CD4-positive, alpha-beta T cell (primary cell): ENCODE measurements around the gene TENM4. TPM values are rescaled to one million over a fixed set of nuclear protein-coding genes. Genes with fewer than 3 reads are reported as not detected.

ENCODE experiments used
- ATAC-seq: fragments of 200-7000 bp; cut with Tn5 transposase; one replicate; pipeline ENCODE4 v1.10.0; 2022; ENCODE audit warnings: mild to moderate bottlenecking; ENCODE audit not compliant: poor library complexity
- CTCF ChIA-PET: fragments of 350-600 bp; sonication (Branson Sonifier 250); formaldehyde crosslinking; loops from one replicate; lab custom pipeline; 2021; ENCODE audit warnings: antibody characterized with exemption, inconsistent platforms; lab: Charles Lee
- POLR2A ChIA-PET: fragments of 350-600 bp; sonication (Branson Sonifier 250); formaldehyde crosslinking; loops from one replicate; lab custom pipeline; 2021; ENCODE audit warnings: antibody characterized with exemption, inconsistent platforms; lab: Charles Lee
- DNase-seq, 14 experiments: peaks; one replicate each; pipeline ENCODE4 v3.0.0-alpha.2; 2013 to 2020; ENCODE audit warnings: mixed read lengths in 2 of 14
- H3K27ac ChIP-seq, 2 donors: one replicate each; pipeline versions ENCODE4 v1.5.1 to v1.7.0; 2013; ENCODE audit warnings: low read length in 2 of 2, low read depth in 1 of 2, mild to moderate bottlenecking in 1 of 2
- H3K27me3 ChIP-seq, 2 experiments: 1 replicate in 1 of 2; 2 replicates in 1 of 2; pipeline versions ENCODE4 v1.6.1 to v1.7.0; 2013; ENCODE audit warnings: low read length in 2 of 2, control low read depth in 1 of 2, mild to moderate bottlenecking in 1 of 2, moderate library complexity in 1 of 2; ENCODE audit not compliant: insufficient read depth in 2 of 2, control insufficient read depth in 1 of 2
- H3K36me3 ChIP-seq: one replicate; pipeline ENCODE4 v1.6.1; 2013; ENCODE audit warnings: low read length, control low read depth; ENCODE audit not compliant: insufficient read depth
- H3K4me1 ChIP-seq: one replicate; pipeline ENCODE4 v1.6.1; 2013; ENCODE audit warnings: low read length, control low read depth; ENCODE audit not compliant: insufficient read depth
- H3K4me3 ChIP-seq: one replicate; pipeline ENCODE4 v1.5.1; 2013; ENCODE audit warnings: mild to moderate bottlenecking, low read length, moderate library complexity
- H3K9me3 ChIP-seq, 2 experiments: 1 replicate in 1 of 2; 2 replicates in 1 of 2; pipeline versions ENCODE4 v1.6.1 to v1.7.0; 2013; ENCODE audit warnings: low read length in 2 of 2, mild to moderate bottlenecking in 2 of 2, control low read depth in 1 of 2, moderate library complexity in 1 of 2; ENCODE audit not compliant: control insufficient read depth in 1 of 2, insufficient read depth in 1 of 2
- H3K27ac Mint-ChIP-seq: one replicate; pipeline ENCODE4 v1.8.0; 2020; ENCODE audit warnings: mixed read lengths
- H3K27me3 Mint-ChIP-seq: one replicate; pipeline ENCODE4 v1.8.0; 2021; ENCODE audit warnings: mixed read lengths
- H3K36me3 Mint-ChIP-seq: one replicate; pipeline ENCODE4 v1.8.0; 2021; ENCODE audit warnings: low read depth, mixed read lengths
- H3K4me1 Mint-ChIP-seq: one replicate; pipeline ENCODE4 v1.8.0; 2021; ENCODE audit warnings: low read depth, mixed read lengths
- H3K4me3 Mint-ChIP-seq: one replicate; pipeline ENCODE4 v1.8.0; 2020; ENCODE audit warnings: mild to moderate bottlenecking, mixed read lengths
- H3K9me3 Mint-ChIP-seq: one replicate; pipeline ENCODE4 v1.8.0; 2020; ENCODE audit warnings: mixed read lengths
- intact Hi-C, 2 experiments: fragments of 100-400 bp; cut with DNase I in 1 of 2; cut with micrococcal nuclease in 1 of 2; formaldehyde crosslinking; loops; one replicate each; pipeline versions ENCODE4 v1.15.1 to v1.9.0; 2023 to 2025; cut with DNase I, micrococcal nuclease
- total RNA-seq, 174 experiments: library from RNA in 2 of 174; stranded (reverse) in 2 of 174; gene quantifications; one replicate each; pipeline ENCODE4 v1.2.3 and lab custom pipeline; 2021 to 2026
- TF ChIP-seq, protein P1 (sequence below): fragments of 200-600 bp; IDR thresholded peaks from one replicate; pipeline ENCODE4 v1.8.0; 2022; ENCODE audit warnings: antibody characterized with exemption, mild to moderate bottlenecking

TENM4 gene
- total RNA-seq, 2 experiments from 2014 or later = 0.22 to 0.31 TPM

DNA sequence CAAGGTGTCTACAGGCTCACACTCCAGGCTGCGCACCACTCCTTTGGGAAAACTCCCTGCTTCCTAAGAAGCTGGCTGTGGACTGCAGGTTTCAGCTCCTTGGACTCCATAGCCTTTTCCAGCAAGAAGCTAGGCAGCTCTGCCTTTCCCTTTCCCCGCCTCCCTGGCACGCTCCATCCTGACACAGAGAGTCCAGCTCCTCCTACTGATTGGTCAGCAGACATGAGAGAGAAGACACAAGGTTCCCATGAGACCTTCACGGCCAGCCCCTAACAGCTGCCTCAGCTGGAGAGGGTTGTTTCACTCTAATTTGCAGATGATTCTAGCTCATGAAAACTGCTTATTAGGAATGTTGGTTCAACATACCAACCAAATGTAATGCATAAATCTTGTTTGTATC is 27.6 kb downstream of the TENM4 start:
- H3K9me3 ChIP-seq = peaks cover 0 to 9% of the 10 kb centered on the region in 2 experiments
- H3K27me3 Mint-ChIP-seq = peaks cover 6% of the 10 kb centered on the region
- peaks cover 3% of the 10 kb centered on the region for H3K9me3 Mint-ChIP-seq
- H3K4me3 Mint-ChIP-seq = no peak overlapping the region
- no peak overlapping the region for H3K27ac Mint-ChIP-seq
- no peaks in the 10 kb centered on the region for H3K4me1 ChIP-seq
- H3K36me3 Mint-ChIP-seq = no peaks in the 10 kb centered on the region
- TF ChIP-seq, protein P1, sequence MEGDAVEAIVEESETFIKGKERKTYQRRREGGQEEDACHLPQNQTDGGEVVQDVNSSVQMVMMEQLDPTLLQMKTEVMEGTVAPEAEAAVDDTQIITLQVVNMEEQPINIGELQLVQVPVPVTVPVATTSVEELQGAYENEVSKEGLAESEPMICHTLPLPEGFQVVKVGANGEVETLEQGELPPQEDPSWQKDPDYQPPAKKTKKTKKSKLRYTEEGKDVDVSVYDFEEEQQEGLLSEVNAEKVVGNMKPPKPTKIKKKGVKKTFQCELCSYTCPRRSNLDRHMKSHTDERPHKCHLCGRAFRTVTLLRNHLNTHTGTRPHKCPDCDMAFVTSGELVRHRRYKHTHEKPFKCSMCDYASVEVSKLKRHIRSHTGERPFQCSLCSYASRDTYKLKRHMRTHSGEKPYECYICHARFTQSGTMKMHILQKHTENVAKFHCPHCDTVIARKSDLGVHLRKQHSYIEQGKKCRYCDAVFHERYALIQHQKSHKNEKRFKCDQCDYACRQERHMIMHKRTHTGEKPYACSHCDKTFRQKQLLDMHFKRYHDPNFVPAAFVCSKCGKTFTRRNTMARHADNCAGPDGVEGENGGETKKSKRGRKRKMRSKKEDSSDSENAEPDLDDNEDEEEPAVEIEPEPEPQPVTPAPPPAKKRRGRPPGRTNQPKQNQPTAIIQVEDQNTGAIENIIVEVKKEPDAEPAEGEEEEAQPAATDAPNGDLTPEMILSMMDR = no peak
- no peaks in the 10 kb centered on the region for H3K27me3 ChIP-seq
- no peaks in the 10 kb centered on the region for H3K36me3 ChIP-seq
- ChIA-PET CTCF (no interaction called here), POLR2A (no interaction called here)
- intact Hi-C loops = no loop called here
- no peak for DNase-seq
- H3K27ac ChIP-seq = no peak overlapping the region
- ATAC-seq = no peak
- H3K4me1 Mint-ChIP-seq = no peaks in the 10 kb centered on the region
- no peak overlapping the region for H3K4me3 ChIP-seq

DNA sequence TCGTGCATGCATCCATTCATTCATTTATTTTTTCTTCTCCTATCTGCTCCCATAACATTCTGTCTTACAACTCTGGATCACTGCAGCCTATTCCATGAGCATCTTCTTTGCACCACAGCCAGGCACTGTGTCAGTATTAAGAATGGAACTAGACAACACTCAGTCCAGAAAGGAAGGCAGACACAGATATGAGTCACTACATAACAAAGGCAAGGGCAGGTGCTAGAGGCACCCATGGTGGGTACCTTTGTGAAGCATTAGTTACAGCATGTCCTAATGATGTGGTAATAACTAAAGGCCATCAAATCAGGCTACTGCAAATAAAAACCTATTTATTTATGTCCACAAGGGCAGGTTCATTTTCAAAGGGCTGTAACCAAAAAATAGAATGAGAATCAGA is 28.1 kb downstream of the TENM4 start:
- ChIA-PET POLR2A (no interaction called here), CTCF (no interaction called here)
- H3K36me3 ChIP-seq = no peaks in the 10 kb centered on the region
- TF ChIP-seq, protein P1 = no peak
- H3K27ac Mint-ChIP-seq = no peak overlapping the region
- no peak overlapping the region for H3K4me3 ChIP-seq
- no peaks in the 10 kb centered on the region for H3K36me3 Mint-ChIP-seq
- H3K4me1 ChIP-seq = no peaks in the 10 kb centered on the region
- peaks cover 3% of the 10 kb centered on the region for H3K9me3 Mint-ChIP-seq
- H3K9me3 ChIP-seq = peaks cover 0 to 9% of the 10 kb centered on the region in 2 experiments
- H3K27ac ChIP-seq = no peak overlapping the region
- H3K27me3 ChIP-seq = no peaks in the 10 kb centered on the region
- no peak for DNase-seq
- intact Hi-C loops = no loop called here
- no peak for ATAC-seq
- H3K4me1 Mint-ChIP-seq = no peaks in the 10 kb centered on the region
- no peak overlapping the region for H3K4me3 Mint-ChIP-seq
- H3K27me3 Mint-ChIP-seq = peaks cover 6% of the 10 kb centered on the region

DNA sequence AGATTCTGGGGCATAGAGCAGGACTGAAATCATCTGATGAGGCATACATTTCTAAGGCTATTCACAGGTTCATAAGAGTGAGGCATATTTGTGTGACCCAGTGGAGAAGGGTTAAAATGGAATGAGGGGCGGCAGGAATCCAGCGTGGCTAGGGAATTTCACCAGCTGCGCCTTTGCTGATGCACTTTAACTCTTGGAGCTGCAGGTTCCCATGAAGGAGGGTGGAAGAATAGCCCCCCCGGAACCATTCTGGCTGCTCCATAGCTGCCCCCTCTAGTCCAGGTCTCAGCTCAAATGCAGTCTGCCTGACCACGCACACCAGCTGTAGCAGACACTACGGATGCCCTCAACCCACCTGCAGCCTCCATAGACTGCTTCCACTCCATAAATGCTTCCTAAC is 31.5 kb downstream of the TENM4 start:
- POLR2A ChIA-PET = no interaction called here
- Mint-ChIP-seq H3K27ac (no peak overlapping the region), H3K4me3 (no peak overlapping the region), H3K27me3 (peaks cover 6% of the 10 kb centered on the region), H3K36me3 (no peaks in the 10 kb centered on the region), H3K9me3 (no peaks in the 10 kb centered on the region), H3K4me1 (no peaks in the 10 kb centered on the region)
- H3K4me3 ChIP-seq = no peak overlapping the region
- intact Hi-C loops = no loop called here
- CTCF ChIA-PET = no interaction called here
- DNase-seq (no peak), ATAC-seq (no peak)
- H3K36me3 ChIP-seq = no peaks in the 10 kb centered on the region
- no peak overlapping the region for H3K27ac ChIP-seq
- H3K4me1 ChIP-seq = no peaks in the 10 kb centered on the region
- peaks cover 0 to 5% of the 10 kb centered on the region in 2 experiments for H3K9me3 ChIP-seq
- no peaks in the 10 kb centered on the region for H3K27me3 ChIP-seq
- TF ChIP-seq, protein P1 = no peak
